ENCODE measurements around the gene SLC38A5.

DNA sequence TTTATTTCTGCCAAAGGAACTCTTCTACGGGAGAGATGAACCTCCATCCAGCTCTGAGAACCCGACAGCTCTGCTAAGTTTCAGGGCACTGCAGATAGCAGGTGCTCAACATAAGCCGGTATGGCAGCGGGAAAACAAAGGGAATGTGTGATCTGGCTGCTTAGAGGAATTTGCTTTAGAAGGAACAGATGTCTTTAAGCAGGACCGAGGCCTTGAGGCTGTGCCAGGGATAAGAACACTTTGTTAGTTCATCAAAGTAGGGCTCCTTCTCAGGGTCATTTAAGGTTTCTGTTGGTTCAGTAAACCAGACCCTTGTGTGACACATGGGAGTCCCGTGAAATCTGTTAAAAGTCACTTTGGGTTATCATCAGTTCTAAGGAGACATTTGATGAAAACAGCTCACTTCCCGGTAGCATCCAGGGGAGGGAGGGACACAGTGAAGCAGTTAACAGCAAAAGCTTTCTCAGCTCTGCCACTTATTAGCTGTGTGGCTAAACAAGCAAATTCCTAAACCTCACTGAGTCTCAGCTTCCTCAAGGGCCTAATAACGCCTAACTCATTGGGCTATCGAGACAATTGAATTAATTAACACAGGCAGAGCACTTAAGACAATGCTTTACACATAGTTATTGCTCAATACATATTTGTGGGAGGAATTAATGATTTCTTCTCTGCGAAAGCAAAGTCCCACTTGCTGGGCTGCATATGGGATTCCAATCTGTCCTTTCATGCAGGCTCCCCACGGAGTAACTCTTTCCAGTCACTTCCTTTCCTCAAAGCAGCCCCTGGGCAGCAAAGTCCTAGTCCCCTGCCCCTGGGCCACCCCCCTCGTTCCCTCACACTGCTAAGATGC lies 3.0 kb upstream of the SLC38A5 start:
- TF ChIP-seq, protein P1, sequence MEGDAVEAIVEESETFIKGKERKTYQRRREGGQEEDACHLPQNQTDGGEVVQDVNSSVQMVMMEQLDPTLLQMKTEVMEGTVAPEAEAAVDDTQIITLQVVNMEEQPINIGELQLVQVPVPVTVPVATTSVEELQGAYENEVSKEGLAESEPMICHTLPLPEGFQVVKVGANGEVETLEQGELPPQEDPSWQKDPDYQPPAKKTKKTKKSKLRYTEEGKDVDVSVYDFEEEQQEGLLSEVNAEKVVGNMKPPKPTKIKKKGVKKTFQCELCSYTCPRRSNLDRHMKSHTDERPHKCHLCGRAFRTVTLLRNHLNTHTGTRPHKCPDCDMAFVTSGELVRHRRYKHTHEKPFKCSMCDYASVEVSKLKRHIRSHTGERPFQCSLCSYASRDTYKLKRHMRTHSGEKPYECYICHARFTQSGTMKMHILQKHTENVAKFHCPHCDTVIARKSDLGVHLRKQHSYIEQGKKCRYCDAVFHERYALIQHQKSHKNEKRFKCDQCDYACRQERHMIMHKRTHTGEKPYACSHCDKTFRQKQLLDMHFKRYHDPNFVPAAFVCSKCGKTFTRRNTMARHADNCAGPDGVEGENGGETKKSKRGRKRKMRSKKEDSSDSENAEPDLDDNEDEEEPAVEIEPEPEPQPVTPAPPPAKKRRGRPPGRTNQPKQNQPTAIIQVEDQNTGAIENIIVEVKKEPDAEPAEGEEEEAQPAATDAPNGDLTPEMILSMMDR (IDR thresholded peaks at IDR 0.05; ENCODE audit: low read length): no peak
- no peak for TF ChIP-seq EZH2 (IDR thresholded peaks at IDR 0.05; ENCODE audit: borderline replicate concordance, low read length)
